CD4-positive, alpha-beta T cell treated with Interleukin-17A for 1 hour (primary cell): ENCODE measurements around the gene C11orf87.

Experiments used
- DNase-seq: peaks from one replicate; pipeline ENCODE4 v3.0.0-alpha.2; 2020

C11orf87 gene

DNA sequence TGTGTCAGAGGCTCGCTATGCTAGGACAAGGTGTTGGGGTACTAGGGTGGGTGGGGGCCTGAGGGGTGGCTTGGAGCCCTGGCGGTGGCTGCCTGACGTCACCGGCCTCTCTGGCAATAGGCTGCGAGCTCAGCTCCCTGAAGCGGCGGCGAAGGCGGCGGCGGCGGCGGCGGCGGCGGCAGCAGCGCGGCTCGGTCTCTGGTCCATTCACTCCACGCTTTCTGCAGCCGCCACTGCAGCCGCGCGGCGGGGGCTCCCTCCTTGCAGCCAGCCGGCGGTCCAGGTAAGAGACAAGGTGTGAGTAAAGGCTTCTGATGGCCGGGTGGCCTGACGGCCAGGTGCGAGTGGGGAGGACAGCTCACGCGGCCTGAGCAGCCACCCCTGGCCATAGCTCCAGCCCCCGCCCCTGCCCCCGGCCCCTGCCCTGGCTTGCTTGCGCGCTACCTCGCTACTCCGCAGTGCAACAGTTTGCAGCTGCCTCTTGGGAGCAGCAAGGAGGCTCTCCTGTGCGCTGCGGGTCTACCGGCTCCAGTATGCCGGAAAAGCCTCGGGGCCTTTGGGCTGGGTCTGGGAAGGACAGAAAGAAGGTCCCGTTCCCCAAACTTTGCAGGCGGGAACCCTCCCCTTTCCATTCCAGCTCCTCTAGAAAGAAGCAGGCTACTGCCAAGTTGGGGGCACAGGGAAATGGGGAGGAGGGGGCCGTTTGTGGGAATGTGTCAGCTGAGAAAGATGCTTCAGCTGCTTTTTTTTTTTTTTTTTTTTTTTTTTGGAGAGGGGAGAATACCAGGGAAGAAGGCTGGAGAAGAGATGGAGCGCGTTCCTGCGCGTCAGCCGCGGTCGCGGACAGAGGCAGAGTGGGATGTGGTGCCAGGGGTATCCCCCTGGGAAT, at the start of gene C11orf87:
Gene C11orf87, plus strand, starts transcription at position 210 of the 889 bp plus-strand sequence. CDS start 1,444 bp downstream, outside the sequence.
- no peak for DNase-seq

DNA sequence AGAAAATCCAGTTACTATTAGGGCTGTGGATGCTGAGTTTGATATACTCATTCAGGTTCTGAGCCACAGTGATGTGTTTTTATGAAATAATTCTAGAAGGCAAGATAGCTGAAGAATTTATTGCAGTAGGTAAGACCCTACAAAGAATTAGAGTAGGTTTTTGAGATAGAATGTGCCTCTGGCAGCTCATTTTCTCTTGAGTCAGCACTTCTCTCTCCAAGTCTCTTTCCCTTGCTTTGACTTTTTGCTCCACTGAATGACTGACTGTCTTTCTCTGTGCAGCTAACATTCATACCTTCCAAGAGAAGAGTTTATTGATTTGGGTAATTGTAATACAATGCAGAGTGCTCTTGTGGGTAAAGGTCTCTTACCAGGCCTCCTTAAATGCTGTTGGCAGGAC, 48.0 kb upstream of the C11orf87 start:
- no peak for DNase-seq

GRCh38 chr11:109374441-109374840, 47.5 kb upstream of the C11orf87 start:
- no peak for DNase-seq

GRCh38 chr11:109377039-109377742, 44.8 kb upstream of the C11orf87 start:
- no peak for DNase-seq

GRCh38 chr11:109378034-109378433, 44.0 kb upstream of the C11orf87 start:
- DNase-seq = no peak

DNA sequence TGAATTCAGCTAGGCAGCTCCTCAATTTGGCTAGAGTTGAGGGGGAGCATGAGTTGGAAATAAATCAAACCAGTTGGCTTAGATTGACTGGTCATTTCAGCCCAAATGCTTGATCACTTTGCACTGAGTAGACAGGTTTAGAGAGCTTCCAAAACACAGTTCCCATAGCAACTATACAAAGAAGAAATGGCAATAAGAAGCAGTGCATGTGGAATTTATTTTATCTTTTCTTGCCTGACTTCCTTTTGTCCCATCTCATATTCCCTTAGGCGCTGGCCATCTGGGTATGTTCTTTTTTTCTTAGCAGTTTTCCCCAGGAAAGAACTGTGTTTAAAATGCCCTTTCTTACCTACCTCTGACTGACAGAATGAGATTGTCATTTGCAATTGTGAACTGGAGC, 38.7 kb upstream of the C11orf87 start:
- no peak for DNase-seq

DNA sequence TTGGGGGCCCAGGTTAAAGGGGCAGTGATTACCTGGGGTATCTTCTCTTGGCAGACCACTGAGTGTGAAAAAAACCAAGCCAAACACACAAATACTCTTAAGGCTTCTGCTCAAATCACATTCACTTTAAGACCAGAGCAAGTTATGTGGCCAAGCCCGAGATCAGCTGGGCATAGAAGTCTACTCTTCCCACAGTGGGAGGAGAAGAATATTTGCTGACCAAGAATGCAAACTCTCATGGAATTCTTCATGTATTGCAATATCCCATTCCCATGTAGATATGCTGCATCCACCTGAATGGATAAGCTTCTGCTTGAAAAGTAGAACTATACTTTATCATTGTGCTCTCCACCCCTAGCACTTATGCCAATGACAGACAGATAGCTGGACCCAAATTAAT, 37.1 kb upstream of the C11orf87 start:
- DNase-seq = no peak

DNA sequence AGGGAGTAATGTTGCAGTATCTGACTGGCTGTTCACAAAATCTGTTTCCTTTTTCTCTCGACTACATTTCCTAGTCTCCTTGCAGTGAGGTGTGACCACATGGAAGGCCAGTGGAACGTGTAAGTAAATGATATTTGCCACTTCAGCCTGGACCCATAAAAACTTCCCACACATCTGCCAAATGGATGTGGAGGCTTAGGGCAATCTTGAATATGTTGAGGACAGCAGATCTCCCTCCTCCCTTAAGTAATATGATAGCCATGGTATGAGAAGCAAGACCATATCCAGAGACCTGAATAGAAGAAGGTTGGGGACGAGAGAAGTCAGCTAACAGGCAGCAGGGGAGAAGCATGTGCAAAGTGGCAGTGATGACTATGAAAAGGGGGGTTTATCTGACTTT, 33.0 kb upstream of the C11orf87 start:
- DNase-seq = no peak

GRCh38 chr11:109390752-109391151, 31.2 kb upstream of the C11orf87 start:
- DNase-seq = no peak

DNA sequence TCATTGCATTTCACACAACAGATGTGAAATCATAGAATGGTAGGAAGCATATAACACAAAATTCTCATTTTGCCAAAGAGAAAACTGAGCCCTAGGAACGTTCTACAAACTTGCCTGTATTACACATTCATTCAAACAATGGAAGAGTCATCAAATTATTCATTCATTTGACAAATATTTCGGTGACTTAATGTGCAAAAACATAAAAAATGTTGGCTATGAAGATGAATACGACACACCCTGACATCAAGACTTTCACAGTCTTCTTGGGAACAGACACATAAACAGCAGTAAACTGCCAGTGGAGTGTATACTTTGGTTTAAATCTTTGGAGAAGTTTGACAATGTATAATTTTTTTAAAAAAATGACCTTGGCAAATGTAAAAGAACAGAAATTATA, 20.4 kb upstream of the C11orf87 start:
- DNase-seq = no peak

DNA sequence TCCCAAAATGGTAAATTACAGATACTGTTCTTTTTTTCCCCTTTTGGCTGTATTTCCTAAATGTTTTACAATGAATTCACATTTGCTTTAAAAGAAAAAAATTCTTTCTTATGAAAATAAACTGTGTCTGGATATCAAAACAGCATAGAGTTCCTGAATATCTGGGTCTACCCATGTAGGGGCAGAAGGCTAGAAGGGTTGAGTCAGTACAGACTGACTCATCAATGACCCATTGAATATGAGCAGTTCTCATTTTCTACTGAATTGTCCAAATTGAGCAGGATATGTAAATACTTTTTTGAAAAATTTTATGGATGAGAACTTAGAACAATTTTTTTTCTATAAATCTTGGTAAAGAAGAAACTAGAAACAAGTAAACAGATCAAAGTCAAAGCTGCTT, 16.3 kb upstream of the C11orf87 start:
- no peak for DNase-seq

DNA sequence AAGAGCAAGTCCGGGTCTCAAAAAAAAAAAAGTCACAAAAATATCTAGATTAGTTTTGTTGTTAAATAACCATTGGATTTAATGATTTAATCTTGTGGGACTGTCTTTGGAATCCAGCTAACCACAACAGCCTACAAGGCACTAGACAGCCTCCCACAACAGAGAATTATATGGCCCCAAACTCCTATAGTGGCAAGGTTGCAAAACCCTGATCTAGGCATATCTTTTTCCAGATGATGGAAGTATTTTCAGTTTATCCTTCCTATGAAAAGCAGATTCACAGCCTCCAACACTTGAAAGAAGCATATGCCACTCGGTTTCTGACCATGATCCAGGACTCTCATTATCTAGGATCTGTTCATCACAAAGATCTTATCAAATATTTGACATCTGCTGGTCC, 5.4 kb upstream of the C11orf87 start:
- no peak for DNase-seq

DNA sequence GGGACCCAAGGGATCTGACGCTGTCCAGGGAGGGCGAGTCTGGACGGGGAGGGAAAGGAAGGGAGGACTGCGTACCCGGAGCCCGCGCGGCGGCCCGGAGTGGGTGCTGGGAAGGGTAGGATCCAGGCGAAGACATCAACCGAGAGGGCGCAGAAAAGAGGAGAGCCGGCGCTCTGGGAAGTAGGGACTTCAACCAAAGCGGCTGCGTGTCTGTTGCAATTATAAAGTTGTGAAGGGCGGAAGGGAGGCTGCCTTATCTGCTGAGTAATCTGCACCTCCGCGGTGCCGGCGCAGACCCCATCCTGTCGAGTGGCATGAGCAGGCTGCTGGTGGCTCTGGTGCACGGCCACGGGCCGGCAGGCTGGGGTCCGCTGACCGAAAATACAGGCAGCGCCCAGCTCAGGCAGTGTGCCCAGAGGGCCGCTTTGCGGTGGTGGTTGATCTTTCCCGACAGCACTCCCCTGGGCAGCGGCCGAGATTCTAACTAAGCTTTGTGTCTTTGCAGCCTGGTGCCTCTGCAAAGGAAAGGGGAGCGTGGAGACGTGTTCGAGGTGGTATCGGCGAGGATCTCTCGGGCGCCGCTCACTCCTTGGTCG, 978 bp downstream of the C11orf87 start:
- no peak for DNase-seq

DNA sequence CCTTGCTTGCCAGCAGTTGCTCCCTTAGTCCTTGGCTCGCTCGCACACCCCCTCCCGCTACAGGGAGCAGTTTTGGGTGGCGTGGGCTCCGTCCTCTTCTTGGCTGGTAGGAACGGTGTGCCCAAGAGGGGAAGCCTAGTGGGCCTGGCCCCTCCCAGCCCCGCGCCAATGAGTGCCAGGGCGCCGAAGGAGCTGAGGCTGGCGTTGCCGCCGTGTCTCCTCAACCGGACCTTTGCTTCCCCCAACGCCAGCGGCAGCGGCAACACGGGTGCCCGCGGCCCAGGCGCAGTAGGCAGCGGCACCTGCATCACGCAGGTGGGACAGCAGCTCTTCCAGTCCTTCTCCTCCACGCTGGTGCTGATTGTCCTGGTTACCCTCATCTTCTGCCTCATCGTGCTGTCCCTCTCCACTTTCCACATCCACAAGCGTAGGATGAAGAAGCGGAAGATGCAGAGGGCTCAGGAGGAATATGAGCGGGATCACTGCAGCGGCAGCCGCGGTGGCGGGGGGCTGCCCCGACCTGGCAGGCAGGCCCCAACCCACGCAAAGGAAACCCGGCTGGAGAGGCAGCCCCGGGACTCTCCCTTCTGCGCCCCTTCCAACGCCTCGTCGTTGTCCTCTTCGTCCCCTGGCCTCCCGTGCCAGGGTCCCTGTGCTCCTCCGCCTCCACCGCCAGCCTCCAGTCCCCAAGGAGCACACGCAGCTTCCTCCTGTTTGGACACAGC, 1.6 kb downstream of the C11orf87 start:
- DNase-seq = no peak

GRCh38 chr11:109424901-109425300, 2.9 kb downstream of the C11orf87 start:
- no peak for DNase-seq

DNA sequence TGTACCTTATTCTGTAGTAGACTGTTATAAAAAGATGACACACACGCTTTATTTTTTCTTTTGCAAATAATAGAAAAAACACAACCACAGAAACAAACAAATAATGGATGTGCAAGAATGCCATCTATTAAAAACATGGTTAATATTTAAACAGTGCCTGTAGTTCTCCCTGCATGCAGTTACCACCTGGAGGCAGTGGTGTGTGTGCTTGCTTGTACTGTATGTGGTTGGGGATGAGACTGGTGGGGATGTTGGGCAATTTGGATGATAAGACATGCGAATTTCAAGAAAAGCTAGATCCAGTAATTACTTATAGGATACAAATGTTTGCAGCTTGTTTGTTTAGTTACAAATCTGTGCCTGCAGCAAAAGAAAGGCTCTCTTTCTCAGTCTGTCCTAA, 3.6 kb downstream of the C11orf87 start:
- no peak for DNase-seq

DNA sequence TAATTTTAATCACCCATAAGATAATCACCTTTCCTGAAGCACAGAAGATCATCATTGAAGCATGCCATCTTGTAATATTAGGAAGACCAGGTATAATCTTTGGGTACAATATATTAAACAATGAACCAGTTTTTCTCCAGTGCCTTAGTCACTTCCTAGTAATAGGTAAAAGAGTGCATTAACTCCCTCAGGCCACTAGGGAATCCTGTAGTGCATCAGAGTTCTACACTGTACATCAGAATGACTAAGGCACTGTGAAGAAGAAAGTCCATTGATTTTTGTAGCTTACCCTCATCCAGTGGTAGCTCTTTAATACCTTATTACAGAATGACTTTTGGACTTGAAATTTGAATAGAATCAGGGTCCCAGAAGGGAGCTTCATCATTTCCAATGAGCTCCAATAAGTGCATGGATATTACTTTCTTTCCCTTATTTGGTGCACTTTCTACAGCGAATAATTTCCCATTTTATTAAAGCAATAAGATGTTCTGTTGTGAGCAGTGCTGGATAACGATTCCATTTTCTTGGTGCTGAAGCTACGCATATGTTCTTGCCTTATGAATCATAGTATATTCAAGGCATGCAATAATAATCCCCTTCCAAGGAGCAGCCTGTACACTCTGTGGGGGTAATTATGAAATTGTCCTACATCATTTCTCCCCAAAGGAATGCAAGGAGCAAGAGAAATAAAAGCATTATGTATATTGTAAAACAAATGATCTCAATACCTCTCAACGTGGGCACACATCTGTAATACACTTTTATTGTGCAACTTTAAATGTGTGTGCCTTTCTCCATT, 4.7 kb downstream of the C11orf87 start:
- no peak for DNase-seq

DNA sequence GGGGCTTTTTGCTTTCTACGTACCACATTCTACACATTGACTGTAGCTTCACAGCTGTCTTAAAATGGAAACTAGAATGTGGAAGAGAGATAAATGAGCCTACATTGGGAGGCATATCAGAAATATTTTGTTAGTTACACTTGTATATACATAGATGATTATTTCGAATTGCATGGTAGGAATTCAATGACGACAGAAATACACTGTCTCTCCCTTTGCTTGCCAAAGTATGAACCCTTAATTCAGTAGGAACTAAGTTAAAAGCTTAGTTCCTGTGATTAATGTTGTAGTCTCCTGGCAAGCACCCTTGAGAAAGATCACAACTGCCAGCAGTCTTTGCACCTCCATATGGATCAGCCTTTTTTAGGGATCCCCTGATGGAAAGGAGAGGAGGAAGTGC, 10.1 kb downstream of the C11orf87 start:
- no peak for DNase-seq

DNA sequence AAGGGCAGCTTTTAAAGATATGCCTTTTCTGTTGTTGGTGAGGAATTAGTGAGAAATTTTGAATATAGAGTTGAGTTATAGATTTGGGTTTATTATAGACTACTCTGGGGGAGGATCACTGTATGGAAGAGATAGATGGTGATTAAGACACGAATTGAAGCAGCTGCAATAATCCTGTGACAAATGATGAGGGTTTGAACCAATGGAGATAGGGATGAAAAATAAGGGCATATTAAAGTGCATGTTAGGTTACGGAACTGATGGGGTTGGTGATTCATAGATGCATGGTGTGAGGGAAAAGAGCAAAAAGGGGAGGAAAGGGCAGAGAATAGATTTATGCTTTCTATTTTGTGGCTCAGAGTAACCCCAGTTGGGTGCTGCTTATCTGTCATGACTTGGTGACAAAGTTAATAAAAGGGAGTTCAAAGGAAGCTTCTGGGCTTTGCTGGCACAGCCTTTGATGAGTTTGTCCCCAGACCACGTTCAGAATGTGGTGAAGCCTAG, 11.8 kb downstream of the C11orf87 start:
- DNase-seq = no peak

GRCh38 chr11:109435121-109435742, 13.2 kb downstream of the C11orf87 start:
- no peak for DNase-seq

DNA sequence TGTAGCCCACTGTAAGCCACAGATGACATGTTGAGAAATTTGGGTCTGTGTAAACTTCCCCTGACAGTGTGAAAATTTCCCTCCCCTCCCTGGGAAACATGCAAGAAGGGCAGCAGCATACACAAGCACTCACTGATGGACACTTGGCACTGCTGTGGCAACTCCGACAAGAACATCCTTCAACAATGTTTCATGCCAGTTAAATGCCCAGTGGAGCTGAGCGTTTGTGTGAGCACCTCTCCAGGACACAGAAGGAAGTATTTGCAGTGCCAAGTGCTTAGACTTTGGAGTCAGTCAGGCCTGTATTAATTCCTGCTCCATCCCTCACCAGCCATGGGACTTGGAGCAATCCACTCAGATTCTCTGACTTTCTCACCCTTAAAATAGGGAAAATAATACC, 17.7 kb downstream of the C11orf87 start:
- no peak for DNase-seq

DNA sequence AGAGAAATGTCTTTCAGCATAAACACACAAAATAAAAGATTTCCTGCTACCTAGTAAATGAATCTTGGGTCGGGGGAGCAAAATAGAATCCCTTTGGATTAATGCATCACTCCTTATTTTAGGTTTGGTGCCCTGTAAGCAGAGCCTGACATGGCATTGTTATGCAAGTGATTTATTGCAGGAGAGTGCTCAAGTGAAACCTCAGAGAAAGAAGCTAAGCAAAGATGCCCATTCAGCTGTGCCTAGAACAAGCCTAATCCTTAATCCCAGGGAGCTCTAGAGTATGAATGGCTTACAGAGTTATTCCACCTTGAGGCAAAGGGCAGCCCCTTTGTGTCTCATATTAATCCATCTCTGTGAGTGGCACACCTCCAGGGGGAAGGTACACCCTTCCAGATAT, 21.1 kb downstream of the C11orf87 start:
- DNase-seq = no peak
